GM20000 (cell line): ENCODE data around the gene EPHB6.
A peak's percentile ranks its signal among the peaks of the same experiment; 100 is the strongest.

Experiments
- DNase-seq: peaks from one replicate; pipeline ENCODE4 v3.0.0; 2012; ENCODE audit warnings: low spot score
- CTCF ChIP-seq: IDR thresholded peaks from 2 replicates; pipeline ENCODE4 v1.5.1; 2012; ENCODE audit warnings: mild to moderate bottlenecking, control low read depth; ENCODE audit errors: extremely low read depth, missing control alignments

Gene EPHB6

GRCh38 chr7:142853739-142854371, 1.0 kb upstream of the EPHB6 start:
- DNase-seq, result peak; percentile 88
- peak; percentile 56 for TF ChIP-seq CTCF

- DNase-seq, result no peak
- no peak for TF ChIP-seq CTCF
These were observed 353 bp downstream of the EPHB6 start for GRCh38 chr7:142855114-142855743.

GRCh38 chr7:142855756-142856564, 1.1 kb downstream of the EPHB6 start:
- no peak for TF ChIP-seq CTCF
- DNase-seq, result no peak

- no peak for DNase-seq
- no peak for TF ChIP-seq CTCF
These were observed 1.8 kb downstream of the EPHB6 start for GRCh38 chr7:142856565-142857245.

GRCh38 chr7:142857625-142858024, 2.7 kb downstream of the EPHB6 start:
- TF ChIP-seq CTCF, result no peak
- DNase-seq, result no peak

GRCh38 chr7:142859411-142859810, 4.5 kb downstream of the EPHB6 start:
- TF ChIP-seq CTCF, result no peak
- no peak for DNase-seq
